Loucy (cell line): ENCODE measurements around the gene CDK9.

Experiments used
- EZH2phosphoT487 ChIP-seq: fragments of 200-600 bp; IDR thresholded peaks from 2 replicates; pipeline ENCODE4 v1.6.1; 2018; ENCODE audit warnings: antibody characterized with exemption, mild to moderate bottlenecking, moderate library complexity, borderline replicate concordance
- TF ChIP-seq, protein P1 (sequence below): fragments of 200-600 bp; sonication (generic); conservative IDR thresholded peaks from 2 replicates; pipeline ENCODE4 v1.5.1; 2014; ENCODE audit warnings: mild to moderate bottlenecking, antibody characterized with exemption, low read length

GRCh38 chr9:127803507-127804352 lies 17.9 kb downstream of the CDK9 start:
- TF ChIP-seq, protein P1, sequence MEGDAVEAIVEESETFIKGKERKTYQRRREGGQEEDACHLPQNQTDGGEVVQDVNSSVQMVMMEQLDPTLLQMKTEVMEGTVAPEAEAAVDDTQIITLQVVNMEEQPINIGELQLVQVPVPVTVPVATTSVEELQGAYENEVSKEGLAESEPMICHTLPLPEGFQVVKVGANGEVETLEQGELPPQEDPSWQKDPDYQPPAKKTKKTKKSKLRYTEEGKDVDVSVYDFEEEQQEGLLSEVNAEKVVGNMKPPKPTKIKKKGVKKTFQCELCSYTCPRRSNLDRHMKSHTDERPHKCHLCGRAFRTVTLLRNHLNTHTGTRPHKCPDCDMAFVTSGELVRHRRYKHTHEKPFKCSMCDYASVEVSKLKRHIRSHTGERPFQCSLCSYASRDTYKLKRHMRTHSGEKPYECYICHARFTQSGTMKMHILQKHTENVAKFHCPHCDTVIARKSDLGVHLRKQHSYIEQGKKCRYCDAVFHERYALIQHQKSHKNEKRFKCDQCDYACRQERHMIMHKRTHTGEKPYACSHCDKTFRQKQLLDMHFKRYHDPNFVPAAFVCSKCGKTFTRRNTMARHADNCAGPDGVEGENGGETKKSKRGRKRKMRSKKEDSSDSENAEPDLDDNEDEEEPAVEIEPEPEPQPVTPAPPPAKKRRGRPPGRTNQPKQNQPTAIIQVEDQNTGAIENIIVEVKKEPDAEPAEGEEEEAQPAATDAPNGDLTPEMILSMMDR: no peak
- TF ChIP-seq EZH2phosphoT487: no peak
